ENCODE data around the gene AUP1.

GRCh38 chr2:74556159-74556558, 26.7 kb upstream of the AUP1 start:
- TF ChIP-seq CTCF (conservative IDR thresholded peaks at IDR 0.05 in 1 of 2, IDR thresholded peaks at IDR 0.05 in 1 of 2; ENCODE audit: extremely low read depth in 1 of 2, insufficient read depth in 1 of 2, low read depth in 1 of 2, low read length in 2 of 2) (no peak), EZH2 (IDR thresholded peaks at IDR 0.05; ENCODE audit: borderline replicate concordance, low read length) (no peak)

All from mammary epithelial cell (primary cell).